HG02623 (cell line): ENCODE measurements around the gene TMEM14A.

Experiments used
- ATAC-seq: cut with Tn5 transposase; IDR thresholded peaks from one replicate; pipeline ENCODE4 v1.9.1; 2021; ENCODE audit warnings: moderate library complexity; ENCODE audit not compliant: unreplicated experiment

The TMEM14A gene

DNA sequence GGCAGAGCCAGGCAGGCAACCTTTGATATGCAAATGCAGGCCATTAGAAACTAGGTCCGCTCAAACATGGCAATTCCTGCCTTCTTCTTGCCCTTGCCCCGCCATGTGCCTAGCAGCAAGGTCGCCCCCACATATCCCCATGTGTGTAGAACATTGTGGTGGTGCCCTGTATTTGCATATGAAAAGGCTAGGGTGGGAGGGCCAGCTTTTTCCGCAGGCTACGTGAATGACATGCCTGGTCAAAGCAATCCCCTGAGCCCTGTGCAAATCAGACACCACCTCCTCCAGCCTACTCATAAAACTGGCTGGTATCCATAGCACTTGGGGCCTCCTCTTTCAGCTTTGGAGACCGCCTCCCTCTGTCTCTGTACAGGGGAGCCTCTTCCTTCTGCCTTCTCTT, 60.8 kb downstream of the TMEM14A start:
- ATAC-seq, result no peak

- no peak for ATAC-seq
These were observed 62.3 kb downstream of the TMEM14A start for GRCh38 chr6:52733172-52733571.

DNA sequence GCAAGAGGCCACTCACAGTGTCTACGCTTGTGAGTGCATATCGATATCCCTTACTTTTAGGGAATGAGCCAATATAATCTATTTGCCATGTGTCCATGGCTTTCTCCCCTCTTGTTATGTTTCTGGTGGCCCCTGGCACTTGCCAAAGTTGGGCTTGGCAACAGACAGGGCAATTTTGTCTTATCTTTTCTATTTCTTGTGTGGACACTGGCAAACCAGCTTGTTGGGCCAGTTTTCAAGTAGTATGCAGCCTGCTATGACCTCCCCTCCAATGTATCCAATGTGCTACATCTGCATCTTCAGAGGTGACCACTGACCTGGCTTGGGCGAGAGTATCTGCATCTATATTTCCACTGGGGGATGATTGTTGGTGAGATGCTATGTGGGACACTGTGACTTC, 63.2 kb downstream of the TMEM14A start:
- ATAC-seq, result no peak

DNA sequence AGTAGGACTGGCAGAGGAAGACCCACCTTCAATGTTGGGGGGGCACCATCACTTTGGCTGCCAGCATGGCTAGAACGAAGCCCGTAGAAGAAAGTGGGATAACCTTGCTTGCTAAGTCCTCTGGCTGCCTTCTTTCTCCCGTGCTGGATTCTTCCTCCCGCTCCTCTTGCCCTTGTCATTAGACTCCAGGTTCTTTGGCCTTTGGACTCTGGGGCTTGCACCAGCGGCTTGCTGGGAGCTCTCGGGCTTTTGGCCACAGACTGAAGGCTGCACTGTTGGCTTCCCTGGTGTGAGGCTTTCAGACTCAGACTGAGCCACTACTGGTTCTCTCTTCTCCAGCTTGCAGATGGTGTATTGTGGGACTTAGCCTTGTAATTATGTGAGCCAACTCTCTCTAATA, 64.2 kb downstream of the TMEM14A start:
- no peak for ATAC-seq

DNA sequence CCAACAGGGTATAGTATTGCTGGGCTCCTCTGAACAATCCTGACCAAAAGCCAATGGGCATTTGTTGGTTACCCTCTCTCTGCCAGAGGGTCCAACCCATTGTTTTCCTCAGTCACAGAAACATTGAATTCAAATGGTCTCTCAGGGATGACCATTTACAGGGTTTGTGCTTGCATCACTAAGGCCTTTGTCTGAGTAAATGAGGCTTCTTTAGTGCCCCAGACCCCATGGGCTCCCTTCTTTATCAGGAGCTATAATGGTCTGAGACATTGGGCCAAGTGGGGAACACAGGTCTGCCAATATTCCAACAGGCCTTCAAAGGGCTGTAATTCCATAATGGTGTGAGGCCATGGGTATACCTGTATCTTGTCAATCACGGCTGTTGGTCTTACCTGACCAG, 65.2 kb downstream of the TMEM14A start:
- no peak for ATAC-seq
